Progenitor cell of endocrine pancreas (in vitro differentiated cells): ENCODE data around the gene YWHAB. TPM values are rescaled to one million over a fixed set of nuclear protein-coding genes. Genes with fewer than 3 reads are reported as not detected.

Experiments
- DNase-seq: peaks from one replicate; pipeline ENCODE4 v3.0.0; 2021; ENCODE audit warnings: low spot score; ENCODE audit not compliant: unreplicated experiment
- H3K27ac Mint-ChIP-seq: 2 replicates; pipeline ENCODE4 v1.8.0; 2021; ENCODE audit warnings: mild to moderate bottlenecking, moderate library complexity, mixed read lengths
- H3K27me3 Mint-ChIP-seq: 2 replicates; pipeline ENCODE4 v1.8.0; 2021; ENCODE audit warnings: mixed read lengths
- H3K36me3 Mint-ChIP-seq: 2 replicates; pipeline ENCODE4 v1.8.0; 2022; ENCODE audit warnings: mixed read lengths; ENCODE audit not compliant: insufficient read depth
- H3K4me1 Mint-ChIP-seq: 2 replicates; pipeline ENCODE4 v1.8.0; 2021; ENCODE audit warnings: low read depth, mixed read lengths
- H3K4me3 Mint-ChIP-seq: 2 replicates; pipeline ENCODE4 v1.8.0; 2021; ENCODE audit warnings: low read depth, mild to moderate bottlenecking, moderate library complexity, mixed read lengths
- H3K9me3 Mint-ChIP-seq: 2 replicates; pipeline ENCODE4 v1.8.0; 2021; ENCODE audit warnings: low read depth, mixed read lengths
- total RNA-seq: library from RNA; stranded (reverse); gene quantifications from 2 replicates; pipeline ENCODE4 v1.2.1, GENCODE V29; 2021
- TF ChIP-seq, protein P1 (sequence below): fragments of 200-600 bp; sonication (generic); IDR thresholded peaks from one replicate; pipeline ENCODE4 v1.5.0; 2021; ENCODE audit warnings: antibody characterized with exemption, mild to moderate bottlenecking; ENCODE audit not compliant: unreplicated experiment

The YWHAB gene
- total RNA-seq, 1 donor from 2014 or later = 125 TPM

DNA sequence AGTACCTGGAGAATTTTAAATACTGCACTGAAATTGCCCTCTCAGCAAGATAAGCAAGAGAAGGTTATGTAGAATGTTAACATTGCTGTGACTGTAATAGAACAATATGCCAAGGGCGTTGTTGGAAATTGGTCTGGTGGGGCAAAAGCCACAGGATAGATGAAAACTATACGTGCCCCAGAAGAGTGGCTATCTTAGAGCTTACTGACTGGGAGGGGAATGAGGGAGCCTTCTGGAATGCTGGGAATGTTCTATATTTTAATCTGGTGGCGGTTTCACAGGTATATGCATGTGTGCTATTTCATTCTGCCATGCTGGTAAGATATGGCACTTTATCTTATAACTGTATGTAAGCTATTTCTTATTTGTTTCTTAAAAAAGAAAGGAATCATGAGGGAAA, 35.2 kb upstream of the YWHAB start:
- Mint-ChIP-seq H3K4me1 (no peaks in the 10 kb centered on the region), H3K9me3 (peaks cover 3% of the 10 kb centered on the region), H3K36me3 (no peaks in the 10 kb centered on the region), H3K4me3 (no peak overlapping the region), H3K27ac (no peak overlapping the region), H3K27me3 (no peaks in the 10 kb centered on the region)
- no peak for DNase-seq
- TF ChIP-seq, protein P1, sequence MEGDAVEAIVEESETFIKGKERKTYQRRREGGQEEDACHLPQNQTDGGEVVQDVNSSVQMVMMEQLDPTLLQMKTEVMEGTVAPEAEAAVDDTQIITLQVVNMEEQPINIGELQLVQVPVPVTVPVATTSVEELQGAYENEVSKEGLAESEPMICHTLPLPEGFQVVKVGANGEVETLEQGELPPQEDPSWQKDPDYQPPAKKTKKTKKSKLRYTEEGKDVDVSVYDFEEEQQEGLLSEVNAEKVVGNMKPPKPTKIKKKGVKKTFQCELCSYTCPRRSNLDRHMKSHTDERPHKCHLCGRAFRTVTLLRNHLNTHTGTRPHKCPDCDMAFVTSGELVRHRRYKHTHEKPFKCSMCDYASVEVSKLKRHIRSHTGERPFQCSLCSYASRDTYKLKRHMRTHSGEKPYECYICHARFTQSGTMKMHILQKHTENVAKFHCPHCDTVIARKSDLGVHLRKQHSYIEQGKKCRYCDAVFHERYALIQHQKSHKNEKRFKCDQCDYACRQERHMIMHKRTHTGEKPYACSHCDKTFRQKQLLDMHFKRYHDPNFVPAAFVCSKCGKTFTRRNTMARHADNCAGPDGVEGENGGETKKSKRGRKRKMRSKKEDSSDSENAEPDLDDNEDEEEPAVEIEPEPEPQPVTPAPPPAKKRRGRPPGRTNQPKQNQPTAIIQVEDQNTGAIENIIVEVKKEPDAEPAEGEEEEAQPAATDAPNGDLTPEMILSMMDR = no peak

DNA sequence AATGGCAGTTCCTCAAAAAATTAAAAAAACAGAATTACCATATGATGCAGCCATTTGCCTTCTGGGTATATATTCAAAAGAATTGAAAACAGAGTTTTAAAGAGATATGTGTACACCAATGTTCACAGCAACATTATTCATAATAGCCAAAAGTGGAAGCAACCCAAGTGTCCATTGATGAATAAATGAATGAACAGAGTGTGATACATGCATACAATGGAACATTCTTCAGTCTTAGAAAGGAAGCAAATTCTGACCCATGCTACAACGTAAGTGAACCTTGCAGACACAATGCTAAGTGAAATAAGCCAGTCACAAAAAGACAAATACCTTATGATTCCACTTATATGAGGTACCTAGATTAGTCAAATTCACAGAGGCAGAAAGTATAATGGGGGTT, 34.7 kb upstream of the YWHAB start:
- H3K4me3 Mint-ChIP-seq = no peak overlapping the region
- H3K27me3 Mint-ChIP-seq = no peaks in the 10 kb centered on the region
- TF ChIP-seq, protein P1 = no peak
- peaks cover 4% of the 10 kb centered on the region for H3K9me3 Mint-ChIP-seq
- H3K4me1 Mint-ChIP-seq = no peaks in the 10 kb centered on the region
- DNase-seq = no peak
- no peak overlapping the region for H3K27ac Mint-ChIP-seq
- H3K36me3 Mint-ChIP-seq = no peaks in the 10 kb centered on the region

DNA sequence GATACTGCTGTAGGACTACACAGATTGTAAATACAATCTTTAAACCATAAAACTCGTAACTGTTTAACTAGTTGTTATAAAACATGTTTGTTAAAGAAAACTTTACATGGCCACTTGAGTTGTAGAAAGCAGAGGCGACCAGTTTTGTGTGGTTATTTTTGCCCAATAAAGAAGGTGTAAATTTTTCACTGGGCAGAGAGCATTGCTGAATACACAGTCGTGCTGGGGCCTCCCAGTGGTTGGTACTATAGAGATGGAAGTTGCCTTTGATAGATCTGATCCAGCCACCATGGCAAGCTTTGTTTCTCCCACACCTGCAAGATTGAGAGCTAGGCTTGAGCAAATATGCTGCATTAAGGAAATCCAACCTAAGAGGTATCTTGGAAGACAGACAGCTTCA, 34.0 kb upstream of the YWHAB start:
- Mint-ChIP-seq H3K27me3 (no peaks in the 10 kb centered on the region), H3K4me1 (peaks cover 2% of the 10 kb centered on the region), H3K36me3 (no peaks in the 10 kb centered on the region), H3K9me3 (peaks cover 4% of the 10 kb centered on the region), H3K4me3 (no peak overlapping the region), H3K27ac (no peak overlapping the region)
- no peak for DNase-seq
- TF ChIP-seq, protein P1 = no peak

DNA sequence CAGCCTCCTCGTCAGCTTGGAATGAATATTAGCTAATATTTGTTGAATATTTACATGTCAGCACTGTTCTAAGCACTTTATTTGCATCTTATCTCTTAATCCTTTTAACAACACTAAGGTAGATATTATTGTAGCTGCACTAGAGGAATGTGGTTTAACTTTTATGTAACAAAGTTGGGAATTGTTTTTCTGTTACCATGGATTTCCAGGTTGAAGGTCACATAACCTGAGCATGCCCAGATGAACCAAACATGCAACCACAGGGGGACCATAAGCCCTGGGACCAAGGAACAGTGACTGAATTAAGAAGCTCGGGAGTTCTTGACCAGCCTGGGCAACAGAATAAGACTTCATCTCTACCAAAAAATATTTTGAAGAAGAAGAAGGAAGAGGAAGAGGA, 29.1 kb upstream of the YWHAB start:
- Mint-ChIP-seq H3K36me3 (no peaks in the 10 kb centered on the region), H3K27ac (no peak overlapping the region), H3K4me3 (no peak overlapping the region), H3K9me3 (peaks cover 4% of the 10 kb centered on the region), H3K4me1 (peaks cover 3% of the 10 kb centered on the region), H3K27me3 (no peaks in the 10 kb centered on the region)
- TF ChIP-seq, protein P1 = no peak
- DNase-seq = no peak

DNA sequence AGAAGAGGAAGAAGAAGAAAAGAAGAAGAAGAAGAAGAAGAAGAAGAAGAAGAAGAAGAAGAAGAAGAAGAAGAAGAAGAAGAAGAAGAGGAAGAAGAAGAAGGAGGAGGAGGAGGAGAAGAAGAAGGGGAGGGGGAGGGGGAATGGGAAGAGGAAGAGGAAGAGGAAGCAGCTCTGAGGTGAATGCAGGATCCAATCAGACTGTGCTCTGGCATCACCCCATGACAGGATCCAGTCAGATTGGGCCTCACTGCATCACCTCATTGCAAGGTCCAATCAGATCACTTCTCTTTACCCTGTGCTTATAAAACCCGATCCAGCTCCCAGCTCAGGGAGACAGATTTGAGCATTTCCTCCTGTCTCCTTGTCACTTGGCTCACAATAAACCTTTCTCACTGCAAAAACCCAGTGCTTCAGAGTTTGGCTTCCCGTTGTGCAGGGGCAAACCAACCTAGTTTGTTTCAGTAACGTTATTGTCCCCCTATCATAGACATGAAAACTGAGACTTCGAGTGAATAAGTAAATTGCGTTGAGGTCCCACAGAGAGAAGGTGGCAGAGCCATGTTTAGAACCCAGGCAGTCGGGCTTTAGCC, 28.6 kb upstream of the YWHAB start:
- peaks cover 7% of the 10 kb centered on the region for H3K4me1 Mint-ChIP-seq
- H3K36me3 Mint-ChIP-seq = no peaks in the 10 kb centered on the region
- H3K4me3 Mint-ChIP-seq = no peak overlapping the region
- peaks cover 4% of the 10 kb centered on the region for H3K9me3 Mint-ChIP-seq
- no peaks in the 10 kb centered on the region for H3K27me3 Mint-ChIP-seq
- TF ChIP-seq, protein P1 = no peak
- DNase-seq = no peak
- H3K27ac Mint-ChIP-seq = no peak overlapping the region
